ENCODE data around the gene LAMC3.

DNA sequence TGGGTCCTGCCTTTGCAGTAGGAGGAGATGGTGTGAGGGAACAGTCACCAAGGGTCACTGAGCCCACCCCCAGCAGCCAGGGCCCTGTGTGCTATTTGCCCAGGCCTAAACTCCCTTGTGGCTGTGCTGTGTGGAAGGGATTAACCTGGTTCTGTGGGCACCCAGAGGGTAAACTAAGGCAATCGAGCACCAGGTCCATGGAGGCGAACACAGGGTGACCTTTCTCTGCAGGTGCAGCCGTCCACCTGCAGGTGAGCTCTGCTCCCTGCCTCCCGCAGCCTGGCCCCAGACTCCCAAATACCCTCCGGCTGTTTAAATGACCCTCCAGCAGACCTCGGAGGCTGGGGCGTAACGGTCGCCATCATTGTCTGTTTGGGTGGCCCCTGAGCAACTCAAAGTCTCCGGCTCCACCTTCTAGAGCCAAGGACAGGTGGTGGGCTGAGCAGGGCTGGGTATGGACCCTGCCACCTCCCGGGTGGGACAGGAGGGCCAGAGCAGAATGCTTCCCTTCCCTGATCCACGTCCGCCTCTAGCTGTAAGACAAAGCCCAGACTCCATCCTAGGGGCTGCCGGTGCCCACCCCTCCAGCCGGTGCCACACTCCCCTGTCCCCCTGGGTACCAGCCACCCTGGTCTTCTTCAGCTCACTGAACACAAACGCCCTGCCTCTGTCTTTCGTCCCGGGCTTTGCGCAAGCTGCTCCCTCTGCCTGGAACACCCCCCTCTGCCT is 35.9 kb upstream of the LAMC3 start:
- TF ChIP-seq, protein P1, sequence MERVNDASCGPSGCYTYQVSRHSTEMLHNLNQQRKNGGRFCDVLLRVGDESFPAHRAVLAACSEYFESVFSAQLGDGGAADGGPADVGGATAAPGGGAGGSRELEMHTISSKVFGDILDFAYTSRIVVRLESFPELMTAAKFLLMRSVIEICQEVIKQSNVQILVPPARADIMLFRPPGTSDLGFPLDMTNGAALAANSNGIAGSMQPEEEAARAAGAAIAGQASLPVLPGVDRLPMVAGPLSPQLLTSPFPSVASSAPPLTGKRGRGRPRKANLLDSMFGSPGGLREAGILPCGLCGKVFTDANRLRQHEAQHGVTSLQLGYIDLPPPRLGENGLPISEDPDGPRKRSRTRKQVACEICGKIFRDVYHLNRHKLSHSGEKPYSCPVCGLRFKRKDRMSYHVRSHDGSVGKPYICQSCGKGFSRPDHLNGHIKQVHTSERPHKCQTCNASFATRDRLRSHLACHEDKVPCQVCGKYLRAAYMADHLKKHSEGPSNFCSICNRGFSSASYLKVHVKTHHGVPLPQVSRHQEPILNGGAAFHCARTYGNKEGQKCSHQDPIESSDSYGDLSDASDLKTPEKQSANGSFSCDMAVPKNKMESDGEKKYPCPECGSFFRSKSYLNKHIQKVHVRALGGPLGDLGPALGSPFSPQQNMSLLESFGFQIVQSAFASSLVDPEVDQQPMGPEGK (CRISPR knock-in tag; IDR thresholded peaks at IDR 0.05; ENCODE audit: borderline replicate concordance) = no peak
- TF ChIP-seq ZC3H10 (CRISPR knock-in tag; IDR thresholded peaks at IDR 0.05) = no peak
- TF ChIP-seq, protein P2, sequence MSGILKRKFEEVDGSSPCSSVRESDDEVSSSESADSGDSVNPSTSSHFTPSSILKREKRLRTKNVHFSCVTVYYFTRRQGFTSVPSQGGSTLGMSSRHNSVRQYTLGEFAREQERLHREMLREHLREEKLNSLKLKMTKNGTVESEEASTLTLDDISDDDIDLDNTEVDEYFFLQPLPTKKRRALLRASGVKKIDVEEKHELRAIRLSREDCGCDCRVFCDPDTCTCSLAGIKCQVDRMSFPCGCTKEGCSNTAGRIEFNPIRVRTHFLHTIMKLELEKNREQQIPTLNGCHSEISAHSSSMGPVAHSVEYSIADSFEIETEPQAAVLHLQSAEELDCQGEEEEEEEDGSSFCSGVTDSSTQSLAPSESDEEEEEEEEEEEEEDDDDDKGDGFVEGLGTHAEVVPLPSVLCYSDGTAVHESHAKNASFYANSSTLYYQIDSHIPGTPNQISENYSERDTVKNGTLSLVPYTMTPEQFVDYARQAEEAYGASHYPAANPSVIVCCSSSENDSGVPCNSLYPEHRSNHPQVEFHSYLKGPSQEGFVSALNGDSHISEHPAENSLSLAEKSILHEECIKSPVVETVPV (CRISPR knock-in tag; IDR thresholded peaks at IDR 0.05) = no peak
- no peak for TF ChIP-seq ZFP30 (CRISPR knock-in tag; IDR thresholded peaks at IDR 0.05)
- no peak for TF ChIP-seq ESRRG (CRISPR knock-in tag; IDR thresholded peaks at IDR 0.05)
- no peak for TF ChIP-seq ZNF565 (CRISPR knock-in tag; conservative IDR thresholded peaks at IDR 0.05; ENCODE audit: low read depth)
- no peak for TF ChIP-seq ZNF8 (CRISPR knock-in tag; IDR thresholded peaks at IDR 0.05)
- TF ChIP-seq, protein P3, sequence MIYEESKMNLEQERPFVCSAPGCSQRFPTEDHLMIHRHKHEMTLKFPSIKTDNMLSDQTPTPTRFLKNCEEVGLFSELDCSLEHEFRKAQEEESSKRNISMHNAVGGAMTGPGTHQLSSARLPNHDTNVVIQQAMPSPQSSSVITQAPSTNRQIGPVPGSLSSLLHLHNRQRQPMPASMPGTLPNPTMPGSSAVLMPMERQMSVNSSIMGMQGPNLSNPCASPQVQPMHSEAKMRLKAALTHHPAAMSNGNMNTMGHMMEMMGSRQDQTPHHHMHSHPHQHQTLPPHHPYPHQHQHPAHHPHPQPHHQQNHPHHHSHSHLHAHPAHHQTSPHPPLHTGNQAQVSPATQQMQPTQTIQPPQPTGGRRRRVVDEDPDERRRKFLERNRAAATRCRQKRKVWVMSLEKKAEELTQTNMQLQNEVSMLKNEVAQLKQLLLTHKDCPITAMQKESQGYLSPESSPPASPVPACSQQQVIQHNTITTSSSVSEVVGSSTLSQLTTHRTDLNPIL (CRISPR knock-in tag; IDR thresholded peaks at IDR 0.05; ENCODE audit: low read depth) = no peak
